Calu3 (cell line): ENCODE measurements around the gene SH2B3. TPM values are rescaled to one million over a fixed set of nuclear protein-coding genes. Genes with fewer than 3 reads are reported as not detected.
A peak's percentile ranks its signal among the peaks of the same experiment; 100 is the strongest.

ENCODE experiments used
- BruUV-seq: library from RNA; stranded (reverse); fragments of 400-500 nt; replicated peaks from 2 replicates; lab custom pipeline; 2021; lab: Mats Ljungman, UMichigan
- CTCF ChIA-PET: fragments of 300-600 bp; sonication (Branson Sonifier 250); formaldehyde crosslinking; loops from one replicate; lab custom pipeline; 2022; ENCODE audit warnings: antibody characterized with exemption; lab: Charles Lee
- DNase-seq: peaks from one replicate; pipeline ENCODE4 v3.0.0; 2022
- H3K27ac Mint-ChIP-seq: one replicate; pipeline ENCODE4 v1.8.0; 2022; ENCODE audit warnings: mixed read lengths; ENCODE audit not compliant: unreplicated experiment
- H3K27me3 Mint-ChIP-seq: one replicate; pipeline ENCODE4 v1.8.0; 2022; ENCODE audit warnings: mixed read lengths; ENCODE audit not compliant: unreplicated experiment
- H3K36me3 Mint-ChIP-seq: one replicate; pipeline ENCODE4 v1.8.0; 2022; ENCODE audit warnings: mild to moderate bottlenecking, moderate library complexity, mixed read lengths; ENCODE audit not compliant: insufficient read depth, unreplicated experiment
- H3K4me1 Mint-ChIP-seq: one replicate; pipeline ENCODE4 v1.8.0; 2022; ENCODE audit warnings: mild to moderate bottlenecking, low read depth, mixed read lengths; ENCODE audit not compliant: unreplicated experiment
- H3K4me3 Mint-ChIP-seq: one replicate; pipeline ENCODE4 v1.8.0; 2022; ENCODE audit warnings: mild to moderate bottlenecking, low read depth, moderate library complexity, mixed read lengths; ENCODE audit not compliant: unreplicated experiment
- H3K9me3 Mint-ChIP-seq: one replicate; pipeline ENCODE4 v1.8.0; 2022; ENCODE audit warnings: low read depth, mixed read lengths; ENCODE audit not compliant: unreplicated experiment
- intact Hi-C: fragments of 100-400 bp; cut with micrococcal nuclease; formaldehyde crosslinking; loops from one replicate; pipeline ENCODE4 v1.10.0; 2022; ENCODE audit not compliant: unreplicated experiment
- total RNA-seq: library from RNA; stranded (reverse); gene quantifications from 2 replicates; pipeline ENCODE4 v1.2.3, GENCODE V29; 2022
- TF ChIP-seq, protein P1 (sequence below): fragments of 200-600 bp; IDR thresholded peaks from one replicate; pipeline ENCODE4 v1.8.0; 2022; ENCODE audit warnings: antibody characterized with exemption; ENCODE audit not compliant: unreplicated experiment

Gene SH2B3
- total RNA-seq, 1 experiment from 2014 or later, result 14.3 TPM

DNA sequence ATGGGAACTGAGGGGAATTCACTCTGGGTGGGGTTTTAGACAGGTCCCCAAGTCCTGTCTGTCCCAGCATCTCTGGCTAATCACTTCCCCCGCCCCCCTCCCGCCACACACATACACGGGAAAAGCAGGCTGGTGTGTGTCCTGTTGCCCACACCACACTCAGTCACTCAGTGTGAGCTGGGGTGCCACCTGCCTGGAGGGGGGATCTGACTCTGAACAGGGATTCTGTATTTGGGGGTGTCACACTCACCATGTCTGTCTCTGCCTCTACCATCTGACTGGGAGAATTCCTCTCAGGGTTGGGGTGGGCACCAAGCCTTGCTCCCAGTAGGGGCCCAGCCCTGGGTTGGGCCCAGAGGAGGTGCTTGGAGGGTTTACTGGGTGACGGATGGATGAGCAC lies 31.1 kb downstream of the SH2B3 start:
- DNase-seq, result no peak
- TF ChIP-seq, protein P1, sequence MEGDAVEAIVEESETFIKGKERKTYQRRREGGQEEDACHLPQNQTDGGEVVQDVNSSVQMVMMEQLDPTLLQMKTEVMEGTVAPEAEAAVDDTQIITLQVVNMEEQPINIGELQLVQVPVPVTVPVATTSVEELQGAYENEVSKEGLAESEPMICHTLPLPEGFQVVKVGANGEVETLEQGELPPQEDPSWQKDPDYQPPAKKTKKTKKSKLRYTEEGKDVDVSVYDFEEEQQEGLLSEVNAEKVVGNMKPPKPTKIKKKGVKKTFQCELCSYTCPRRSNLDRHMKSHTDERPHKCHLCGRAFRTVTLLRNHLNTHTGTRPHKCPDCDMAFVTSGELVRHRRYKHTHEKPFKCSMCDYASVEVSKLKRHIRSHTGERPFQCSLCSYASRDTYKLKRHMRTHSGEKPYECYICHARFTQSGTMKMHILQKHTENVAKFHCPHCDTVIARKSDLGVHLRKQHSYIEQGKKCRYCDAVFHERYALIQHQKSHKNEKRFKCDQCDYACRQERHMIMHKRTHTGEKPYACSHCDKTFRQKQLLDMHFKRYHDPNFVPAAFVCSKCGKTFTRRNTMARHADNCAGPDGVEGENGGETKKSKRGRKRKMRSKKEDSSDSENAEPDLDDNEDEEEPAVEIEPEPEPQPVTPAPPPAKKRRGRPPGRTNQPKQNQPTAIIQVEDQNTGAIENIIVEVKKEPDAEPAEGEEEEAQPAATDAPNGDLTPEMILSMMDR, result no peak
- H3K27me3 Mint-ChIP-seq, result no peaks in the 10 kb centered on the region
- H3K27ac Mint-ChIP-seq, result peak overlapping the region; percentile 69
- intact Hi-C loops, result no loop called here
- H3K4me3 Mint-ChIP-seq, result no peak overlapping the region
- CTCF ChIA-PET, result interaction anchor here (2.6 kb wide), 1 partner anchor 34 kb away, joined by 8 read pairs; no protein-coding TSS in a partner anchor
- no peaks in the 10 kb centered on the region for H3K9me3 Mint-ChIP-seq
- no TSS peak for BruUV-seq
- H3K4me1 Mint-ChIP-seq, result peaks cover 41% of the 10 kb centered on the region
- peaks cover 71% of the 10 kb centered on the region for H3K36me3 Mint-ChIP-seq

DNA sequence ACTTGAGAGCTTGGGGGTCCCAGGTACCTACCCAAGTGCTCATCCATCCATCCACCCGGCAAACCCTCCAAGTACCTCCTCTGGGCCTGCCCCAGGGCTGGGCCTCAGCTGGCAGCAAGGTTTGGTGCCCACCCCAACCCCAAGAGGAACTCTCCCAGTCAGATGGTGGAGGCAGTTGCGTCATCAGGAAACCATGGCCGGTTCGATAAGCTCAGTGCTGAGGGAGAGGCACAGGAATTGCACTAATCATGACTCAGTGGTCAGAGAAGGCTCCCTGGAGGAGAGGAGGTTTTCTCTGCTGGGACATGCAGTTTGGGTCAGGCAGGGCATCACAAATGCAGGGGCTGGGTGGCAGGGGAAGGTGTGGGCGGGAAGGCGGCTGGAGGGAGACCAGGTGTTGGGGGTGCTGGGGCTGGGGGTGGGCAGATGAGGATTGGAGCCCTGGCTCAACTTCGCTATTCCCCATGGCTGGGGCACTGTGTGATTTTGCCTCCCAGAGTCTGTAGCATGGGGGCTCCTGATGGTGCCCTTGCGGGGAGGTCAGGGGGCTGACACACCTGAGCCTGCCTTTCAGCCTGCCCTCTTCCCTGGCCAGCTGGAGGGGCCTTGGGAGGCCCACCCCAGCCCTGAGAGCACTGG lies 32.2 kb downstream of the SH2B3 start:
- H3K36me3 Mint-ChIP-seq, result peaks cover 72% of the 10 kb centered on the region
- DNase-seq, result peak; percentile 74
- peak overlapping the region; percentile 69 for H3K27ac Mint-ChIP-seq
- BruUV-seq, result no TSS peak
- peak overlapping the region; percentile 26 for H3K4me3 Mint-ChIP-seq
- H3K9me3 Mint-ChIP-seq, result no peaks in the 10 kb centered on the region
- intact Hi-C loops, result loop anchor here (1.0 kb wide), 1 partner anchor 41 kb away; no protein-coding TSS in a partner anchor
- CTCF ChIA-PET, result interaction anchor here (0.6 to 2.6 kb wide), 11 partner anchors 11 to 236 kb away, joined by 3 to 15 read pairs (median 6); no protein-coding TSS in a partner anchor
- peaks cover 42% of the 10 kb centered on the region for H3K4me1 Mint-ChIP-seq
- H3K27me3 Mint-ChIP-seq, result no peaks in the 10 kb centered on the region
- TF ChIP-seq, protein P1, result no peak

DNA sequence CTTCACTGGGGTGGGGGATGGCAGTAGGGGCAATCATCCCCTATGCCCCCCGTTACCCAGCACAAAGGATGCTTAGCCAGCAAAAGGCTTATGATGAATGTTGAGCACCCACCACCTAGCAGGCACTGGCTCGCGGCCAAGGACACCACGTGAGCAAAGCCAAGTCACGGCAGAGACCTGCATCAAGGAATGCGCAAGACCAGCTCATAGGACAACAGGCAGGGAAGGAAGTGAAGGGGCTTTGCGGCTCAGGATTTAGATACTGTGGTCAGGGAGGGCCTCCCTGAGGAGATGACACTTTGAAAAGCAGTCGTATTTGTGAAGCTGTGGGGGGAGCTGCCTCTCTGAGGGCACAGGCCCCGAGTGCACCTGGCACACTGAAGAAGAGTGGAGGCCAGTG lies 32.8 kb downstream of the SH2B3 start:
- no TSS peak for BruUV-seq
- no peaks in the 10 kb centered on the region for H3K27me3 Mint-ChIP-seq
- TF ChIP-seq, protein P1, result no peak
- peaks cover 44% of the 10 kb centered on the region for H3K4me1 Mint-ChIP-seq
- intact Hi-C loops, result loop anchor here (1.0 kb wide), 1 partner anchor 41 kb away; no protein-coding TSS in a partner anchor
- no peaks in the 10 kb centered on the region for H3K9me3 Mint-ChIP-seq
- peak overlapping the region; percentile 69 for H3K27ac Mint-ChIP-seq
- CTCF ChIA-PET, result interaction anchor here (0.6 to 2.6 kb wide), 7 partner anchors 13 to 843 kb away, joined by 3 to 15 read pairs (median 7); no protein-coding TSS in a partner anchor
- peak overlapping the region; percentile 26 for H3K4me3 Mint-ChIP-seq
- DNase-seq, result peak; percentile 80
- H3K36me3 Mint-ChIP-seq, result peaks cover 76% of the 10 kb centered on the region

DNA sequence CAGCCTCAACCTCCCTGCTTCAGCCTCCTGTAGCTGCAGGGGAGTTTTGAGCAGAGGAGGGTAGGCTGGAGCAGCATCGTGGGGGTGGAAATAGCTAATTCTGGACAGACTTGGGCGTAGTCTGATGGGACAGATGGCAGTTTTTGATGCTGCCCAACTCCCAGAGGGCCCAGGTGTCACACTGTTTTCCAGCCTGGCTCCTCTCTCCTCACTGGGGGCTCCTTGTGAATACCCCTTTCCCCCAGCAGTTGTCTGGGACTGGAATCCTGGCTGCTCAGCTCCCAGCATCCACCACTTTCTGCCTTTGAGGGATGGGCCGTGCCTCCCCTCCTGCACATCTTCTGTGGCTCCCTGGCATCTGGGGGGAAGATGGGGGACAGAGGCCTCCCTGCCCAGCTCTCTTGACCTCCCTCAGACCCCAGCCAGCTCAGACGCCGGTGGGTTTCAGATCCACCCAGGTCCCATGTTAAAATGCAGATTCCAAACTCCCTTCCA lies 34.0 kb downstream of the SH2B3 start:
- Mint-ChIP-seq H3K4me3 (no peak overlapping the region), H3K9me3 (no peaks in the 10 kb centered on the region), H3K36me3 (peaks cover 85% of the 10 kb centered on the region), H3K27me3 (no peaks in the 10 kb centered on the region), H3K4me1 (peaks cover 44% of the 10 kb centered on the region), H3K27ac (no peak overlapping the region)
- TF ChIP-seq, protein P1, result no peak
- intact Hi-C loops, result no loop called here
- CTCF ChIA-PET, result no interaction called here
- DNase-seq, result no peak
- BruUV-seq, result no TSS peak
